GM18498 (cell line): ENCODE results near the gene COX6A2.
"Not testable (repeated sequence)": the region's sequence is repeated elsewhere in the genome, so short reads cannot be mapped to it uniquely, and the experiment has no call there.

Experiments
- ATAC-seq: cut with Tn5 transposase; IDR thresholded peaks from one replicate; pipeline ENCODE4 v1.9.1; 2021; ENCODE audit warnings: mild to moderate bottlenecking, moderate library complexity; ENCODE audit not compliant: unreplicated experiment

Gene COX6A2

GRCh38 chr16:31438414-31438813 lies 10.3 kb upstream of the COX6A2 start:
- no peak for ATAC-seq

- no peak for ATAC-seq
Observed at GRCh38 chr16:31436221-31437045, 8.3 kb upstream of the COX6A2 start.

GRCh38 chr16:31435341-31436220 lies 7.4 kb upstream of the COX6A2 start:
- ATAC-seq = no peak

GRCh38 chr16:31430380-31431052 lies 2.4 kb upstream of the COX6A2 start:
- ATAC-seq = no peak

GRCh38 chr16:31429796-31430195 lies 1.6 kb upstream of the COX6A2 start:
- no peak for ATAC-seq

GRCh38 chr16:31429314-31429713 lies 1.2 kb upstream of the COX6A2 start:
- no peak for ATAC-seq

- ATAC-seq = no peak
Observed at GRCh38 chr16:31428638-31429247, 583 bp upstream of the COX6A2 start.

- ATAC-seq = no peak
Observed at GRCh38 chr16:31427441-31428278, 500 bp downstream of the COX6A2 start.

- no peak for ATAC-seq
Observed at GRCh38 chr16:31423801-31424200, 4.4 kb downstream of the COX6A2 start.

GRCh38 chr16:31423241-31423640 lies 4.9 kb downstream of the COX6A2 start:
- ATAC-seq = no peak

GRCh38 chr16:31421587-31421986 lies 6.6 kb downstream of the COX6A2 start:
- ATAC-seq = no peak

GRCh38 chr16:31420037-31420436 lies 8.1 kb downstream of the COX6A2 start:
- ATAC-seq = no peak

- ATAC-seq = no peak
Observed at GRCh38 chr16:31417916-31418315, 10.2 kb downstream of the COX6A2 start.

- ATAC-seq = not testable (repeated sequence)
Observed at GRCh38 chr16:31417036-31417435, 11.1 kb downstream of the COX6A2 start.

GRCh38 chr16:31416371-31416770 lies 11.8 kb downstream of the COX6A2 start:
- no peak for ATAC-seq

- no peak for ATAC-seq
Observed at GRCh38 chr16:31414706-31415105, 13.5 kb downstream of the COX6A2 start.

GRCh38 chr16:31413943-31414342 lies 14.2 kb downstream of the COX6A2 start:
- no peak for ATAC-seq

- ATAC-seq = no peak
Observed at GRCh38 chr16:31413381-31413780, 14.8 kb downstream of the COX6A2 start.

- ATAC-seq = no peak
Observed at GRCh38 chr16:31412750-31413149, 15.4 kb downstream of the COX6A2 start.
